A673 (cell line): ENCODE data around the gene PDCD4. TPM values are rescaled to one million over a fixed set of nuclear protein-coding genes. Genes with fewer than 3 reads are reported as not detected.
A peak's percentile ranks its signal among the peaks of the same experiment; 100 is the strongest.

ENCODE experiments used
- Bru-seq: library from RNA; stranded (reverse); fragments of 400-500 nt; gene quantifications from one replicate; lab custom pipeline; 2021; lab: Mats Ljungman, UMichigan
- BruChase-seq, 2 experiments: library from RNA; stranded (reverse); fragments of 400-500 nt; gene quantifications; one replicate each; lab custom pipeline; 2021; lab: Mats Ljungman, UMichigan
- BruUV-seq: library from RNA; stranded (reverse); fragments of 400-500 nt; replicated peaks from 2 replicates; lab custom pipeline; 2021; lab: Mats Ljungman, UMichigan
- CTCF ChIA-PET: fragments of 300-600 bp; sonication (Branson Sonifier 250); formaldehyde crosslinking; loops from one replicate; lab custom pipeline; 2022; ENCODE audit warnings: antibody characterized with exemption; lab: Charles Lee
- POLR2A ChIA-PET: fragments of 300-600 bp; sonication (Branson Sonifier 250); formaldehyde crosslinking; loops from one replicate; lab custom pipeline; 2022; ENCODE audit warnings: antibody characterized with exemption; ENCODE audit not compliant: low non-redundant PET; lab: Charles Lee
- DNase-seq: peaks from one replicate; pipeline ENCODE4 v3.0.0-alpha.2; 2015; ENCODE audit warnings: low spot score
- H3K27ac ChIP-seq: fragments of 200-600 bp; sonication (generic); 2 replicates; pipeline ENCODE4 v1.5.1; 2016; ENCODE audit warnings: mixed run types, low read depth, mild to moderate bottlenecking, mixed read lengths, antibody characterized with exemption, low read length; ENCODE audit not compliant: poor library complexity, severe bottlenecking
- H3K27me3 ChIP-seq: fragments of 200-600 bp; sonication (generic); replicated peaks from 2 replicates; pipeline ENCODE4 v1.6.1; 2017; ENCODE audit warnings: mixed run types, low read depth, mild to moderate bottlenecking, mixed read lengths, antibody characterized with exemption, low read length; ENCODE audit not compliant: insufficient read depth, poor library complexity
- H3K36me3 ChIP-seq: fragments of 200-600 bp; sonication (generic); 2 replicates; pipeline ENCODE4 v1.6.1; 2016; ENCODE audit warnings: mixed run types, mild to moderate bottlenecking, mixed read lengths, antibody characterized with exemption, low read length; ENCODE audit not compliant: insufficient read depth, poor library complexity, severe bottlenecking
- H3K4me1 ChIP-seq: fragments of 200-600 bp; sonication (generic); 2 replicates; pipeline ENCODE4 v1.6.1; 2017; ENCODE audit warnings: mixed run types, mild to moderate bottlenecking, mixed read lengths, antibody characterized with exemption, low read length; ENCODE audit not compliant: insufficient read depth, poor library complexity, severe bottlenecking
- H3K4me3 ChIP-seq: fragments of 200-600 bp; sonication (generic); 2 replicates; pipeline ENCODE4 v1.5.1; 2016; ENCODE audit warnings: low read depth, mixed run types, mild to moderate bottlenecking, mixed read lengths, low read length; ENCODE audit not compliant: poor library complexity, severe bottlenecking
- H3K9me3 ChIP-seq: fragments of 200-600 bp; sonication (generic); 2 replicates; pipeline ENCODE4 v1.6.1; 2016; ENCODE audit warnings: mixed run types, low read depth, mild to moderate bottlenecking, mixed read lengths, antibody characterized with exemption, low read length; ENCODE audit not compliant: poor library complexity, severe bottlenecking
- CTCF ChIP-seq: fragments of 300-800, 200-600 bp; sonication (generic); conservative IDR thresholded peaks from 2 replicates; pipeline ENCODE4 v1.5.1; 2017; ENCODE audit warnings: low read depth, mild to moderate bottlenecking, antibody characterized with exemption, low read length, moderate library complexity, mixed read lengths
- EZH2 ChIP-seq: fragments of 200-600 bp; sonication (generic); IDR thresholded peaks from 2 replicates; pipeline ENCODE4 v1.6.1; 2017; ENCODE audit warnings: borderline replicate concordance, low read depth, mild to moderate bottlenecking, mixed read lengths, antibody characterized with exemption, low read length; ENCODE audit not compliant: poor library complexity, severe bottlenecking
- intact Hi-C: fragments of 100-400 bp; cut with micrococcal nuclease; formaldehyde crosslinking; loops from one replicate; pipeline ENCODE4 v1.10.0; 2022; ENCODE audit not compliant: unreplicated experiment
- long read RNA-seq: library from polyadenylated mRNA; stranded (forward); transcript quantifications from one replicate; pipeline ENCODE4 v2.0.0, GENCODE V29; 2022
- total RNA-seq: library from RNA; stranded (reverse); gene quantifications from 2 replicates; pipeline ENCODE4 v1.2.3, GENCODE V29; 2021

Gene PDCD4
- 17.3 and 23.7 TPM in 2 replicates for total RNA-seq
- percentile 63 among the genes with signal in this experiment for Bru-seq, nascent RNA
- BruChase-seq, experiment 1, labeled RNA remaining after a 2-hour chase: percentile 59 among the genes with signal in this experiment
- BruChase-seq, experiment 2, labeled RNA remaining after a 6-hour chase: percentile 63 among the genes with signal in this experiment
- long read RNA-seq, transcript PDCD4-201 (12 exons, 3,602 nt): major isoform, 31 of 45 reads
- long read RNA-seq, partial matches to known transcripts: 2 of 45 reads
- long read RNA-seq, other reads (novel, unspliced or antisense): 12 of 45 reads

GRCh38 chr10:110871298-110872084 lies at the start of gene PDCD4:
Gene PDCD4, plus strand, starts transcription at chr10:110871928. Its CDS starts 4,100 bp downstream, at chr10:110876028.
- TF ChIP-seq CTCF (no peak), EZH2 (no peak)
- Histone ChIP-seq H3K4me1 (peaks cover 3% of the 10 kb centered on the region), H3K9me3 (no peaks in the 10 kb centered on the region), H3K27ac (peak within 1 kb of the TSS; percentile 89), H3K4me3 (peak within 1 kb of the TSS; percentile 87), H3K36me3 (no peaks in the 10 kb centered on the region), H3K27me3 (no peaks in the 10 kb centered on the region)
- intact Hi-C loops: loop anchor here (5.0 kb wide), 2 partner anchors 46 to 564 kb away; partner anchors contain the start of genes BBIP1 and SHOC2
- CTCF ChIA-PET: interaction anchor here (0.6 kb wide), 1 partner anchor 36 kb away, joined by 4 read pairs; no protein-coding TSS in a partner anchor
- BruUV-seq: TSS peak; percentile 98
- POLR2A ChIA-PET: interaction anchor here (0.6 kb wide), 2 partner anchors 46 to 1326 kb away, joined by 4 to 5 read pairs; no protein-coding TSS in a partner anchor
- peak; percentile 99 for DNase-seq

GRCh38 chr10:110822035-110822711 lies 49.6 kb upstream of the PDCD4 start:
- BruUV-seq: no TSS peak
- no peak for DNase-seq
- Histone ChIP-seq H3K4me3 (no peak overlapping the region), H3K9me3 (no peaks in the 10 kb centered on the region), H3K27me3 (no peaks in the 10 kb centered on the region), H3K36me3 (no peaks in the 10 kb centered on the region), H3K27ac (no peak overlapping the region), H3K4me1 (peaks cover 6% of the 10 kb centered on the region)
- CTCF ChIA-PET: no interaction called here
- intact Hi-C loops: no loop called here
- no peak for TF ChIP-seq EZH2
- no peak for TF ChIP-seq CTCF
- POLR2A ChIA-PET: no interaction called here

GRCh38 chr10:110822712-110823311 lies 48.9 kb upstream of the PDCD4 start:
- ChIA-PET POLR2A (no interaction called here), CTCF (no interaction called here)
- Histone ChIP-seq H3K27ac (no peak overlapping the region), H3K9me3 (no peaks in the 10 kb centered on the region), H3K36me3 (no peaks in the 10 kb centered on the region), H3K4me3 (no peak overlapping the region), H3K27me3 (no peaks in the 10 kb centered on the region), H3K4me1 (peaks cover 6% of the 10 kb centered on the region)
- TF ChIP-seq CTCF: no peak
- no peak for TF ChIP-seq EZH2
- intact Hi-C loops: no loop called here
- BruUV-seq: no TSS peak
- DNase-seq: no peak
